Adrenal gland (tissue), 5 donors: ENCODE measurements around the gene RNF128.

Experiments used
- CTCF ChIP-seq, 6 experiments: fragments of 450-650 bp in 4 of 6; fragments of 200-600 bp in 2 of 6; sonication (generic) in 1 of 6; IDR thresholded peaks; 1 replicate in 5 of 6; 2 replicates in 1 of 6; pipeline versions ENCODE4 v1.5.1 to v1.8.0; 2016 to 2021; ENCODE audit warnings: antibody characterized with exemption in 6 of 6, mild to moderate bottlenecking in 2 of 6, moderate library complexity in 1 of 6
- POLR2A ChIP-seq, 2 donors: fragments of 450-650 bp; IDR thresholded peaks; one replicate each; pipeline ENCODE4 v1.6.1; 2017; ENCODE audit warnings: antibody characterized with exemption in 2 of 2, mild to moderate bottlenecking in 2 of 2, moderate library complexity in 1 of 2
- donor health status: DM: no; HTN: no; CAD: no.

GRCh38 chrX:106731590-106731989, 5.1 kb downstream of the RNF128 start:
- TF ChIP-seq POLR2A (IDR thresholded peaks at IDR 0.05) (no peak), CTCF (IDR thresholded peaks at IDR 0.05) (no peak)
